Umbilical cord (tissue), 2 donors: ENCODE measurements around the gene AKT2. TPM values are rescaled to one million over a fixed set of nuclear protein-coding genes. Genes with fewer than 3 reads are reported as not detected.

Experiments used
- DNase-seq: peaks from one replicate; pipeline ENCODE4 v3.0.0-alpha.2; 2015; ENCODE audit warnings: low spot score
- total RNA-seq: library from RNA; depleted of rRNA; stranded (reverse); fragments of >200 nt; gene quantifications from one replicate; pipeline ENCODE4 v1.2.3, GENCODE V29; 2014; ENCODE audit warnings: low replicate concordance; ENCODE audit not compliant: insufficient read depth

AKT2 gene
- total RNA-seq, 1 donor from 2014 or later, result 81.6 TPM

DNA sequence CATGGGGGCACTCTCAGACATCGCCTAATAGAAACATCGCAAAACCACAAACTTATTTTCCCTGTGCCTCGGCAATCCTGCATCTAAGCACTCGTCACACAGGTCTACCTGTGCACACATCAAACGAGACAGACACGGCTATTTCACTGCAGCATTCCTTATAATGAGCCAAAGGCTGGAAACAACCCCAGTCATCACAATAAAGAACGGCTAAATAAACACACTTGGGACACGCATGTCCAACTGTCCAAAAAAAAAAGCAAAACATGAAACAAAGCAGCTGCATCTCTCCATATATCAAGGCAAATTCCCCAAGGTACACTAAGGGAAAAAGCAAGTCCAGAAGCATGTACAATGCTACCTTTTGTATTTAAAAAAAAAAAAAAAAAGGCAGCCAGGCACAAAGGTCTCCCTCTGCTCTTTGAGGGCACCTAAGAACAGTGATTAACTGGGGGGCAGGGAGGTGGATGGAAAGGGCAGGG is 31.5 kb downstream of the AKT2 start:
- DNase-seq, result no peak

DNA sequence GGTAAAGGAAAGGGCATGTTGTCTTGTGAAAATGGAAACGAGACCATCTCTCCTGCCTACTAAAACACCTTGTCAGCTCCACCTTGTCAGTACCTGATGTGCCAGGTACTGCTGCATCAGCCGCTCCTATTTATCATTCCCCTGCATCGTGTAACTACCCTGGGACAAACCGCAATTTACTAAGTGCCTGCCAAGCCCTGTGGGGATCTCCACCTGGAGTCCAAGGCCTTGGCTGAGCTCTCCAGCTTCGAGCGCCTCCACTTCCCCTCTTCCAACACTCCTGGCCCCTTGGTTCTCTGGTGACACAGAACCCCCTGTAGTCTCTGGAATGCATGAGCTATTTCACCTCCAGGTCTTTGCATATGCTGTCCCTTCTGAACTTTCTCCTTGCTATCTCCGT is 32.8 kb downstream of the AKT2 start:
- DNase-seq, result no peak

DNA sequence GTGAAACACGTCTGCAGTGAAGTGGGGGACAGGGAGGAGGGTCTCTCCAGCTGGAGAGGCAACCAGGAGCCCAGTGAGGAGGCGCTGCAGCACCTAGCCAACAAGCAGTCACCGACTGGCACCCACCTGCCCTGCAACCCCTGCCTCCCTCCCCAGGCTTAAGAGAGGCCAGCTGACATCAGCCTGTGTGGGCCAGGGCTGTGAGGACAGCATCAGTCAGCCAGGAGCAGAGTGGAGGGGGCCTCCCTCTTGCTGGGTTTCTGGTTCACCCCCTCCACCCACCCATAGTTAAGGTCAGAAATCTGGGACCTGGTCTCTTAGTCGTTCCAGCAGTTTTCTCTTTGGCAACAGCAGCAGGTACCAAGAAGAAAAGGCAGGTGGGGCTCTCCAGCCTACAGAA is 33.2 kb downstream of the AKT2 start:
- DNase-seq, result no peak

DNA sequence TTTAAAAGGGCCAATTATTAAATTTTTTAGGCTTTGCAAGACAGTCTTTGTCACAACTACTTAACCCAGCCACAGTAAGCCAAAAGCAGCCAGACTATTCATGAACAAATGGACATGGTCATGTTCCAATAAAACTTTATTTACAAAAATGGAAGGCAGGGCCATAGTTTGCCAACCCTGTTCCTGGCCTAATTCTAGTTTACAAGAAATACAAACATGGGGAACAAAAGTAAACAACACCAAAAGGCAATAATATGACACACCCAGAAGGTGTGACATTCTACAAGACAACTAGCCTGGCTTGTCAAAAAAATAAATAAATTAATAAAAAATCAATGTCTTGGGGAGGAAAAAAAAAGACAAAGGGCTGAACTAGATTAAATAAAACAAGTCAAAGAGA is 33.9 kb downstream of the AKT2 start:
- DNase-seq, result no peak

GRCh38 chr19:40249781-40250180 is 35.4 kb downstream of the AKT2 start:
- DNase-seq, result no peak

DNA sequence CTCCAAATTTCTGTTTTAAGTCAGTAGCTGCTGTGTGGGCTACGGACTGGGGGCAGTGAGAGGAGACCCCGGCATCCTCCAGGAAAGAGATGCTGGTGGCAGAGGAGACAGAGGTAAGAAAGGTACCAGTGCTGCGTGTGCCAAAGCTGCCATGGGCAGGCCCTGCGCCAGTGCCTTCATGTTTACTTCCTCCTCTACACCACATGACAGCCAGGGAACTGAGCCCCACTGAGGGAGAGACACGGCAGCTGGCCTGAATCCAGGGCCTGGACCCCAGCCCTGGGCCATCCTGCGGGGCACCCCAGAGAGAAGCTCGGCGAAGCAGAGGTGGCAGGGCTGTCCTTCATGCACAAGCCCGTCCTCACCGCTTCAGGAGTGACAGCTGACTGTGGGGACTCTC is 35.9 kb downstream of the AKT2 start:
- DNase-seq, result no peak

DNA sequence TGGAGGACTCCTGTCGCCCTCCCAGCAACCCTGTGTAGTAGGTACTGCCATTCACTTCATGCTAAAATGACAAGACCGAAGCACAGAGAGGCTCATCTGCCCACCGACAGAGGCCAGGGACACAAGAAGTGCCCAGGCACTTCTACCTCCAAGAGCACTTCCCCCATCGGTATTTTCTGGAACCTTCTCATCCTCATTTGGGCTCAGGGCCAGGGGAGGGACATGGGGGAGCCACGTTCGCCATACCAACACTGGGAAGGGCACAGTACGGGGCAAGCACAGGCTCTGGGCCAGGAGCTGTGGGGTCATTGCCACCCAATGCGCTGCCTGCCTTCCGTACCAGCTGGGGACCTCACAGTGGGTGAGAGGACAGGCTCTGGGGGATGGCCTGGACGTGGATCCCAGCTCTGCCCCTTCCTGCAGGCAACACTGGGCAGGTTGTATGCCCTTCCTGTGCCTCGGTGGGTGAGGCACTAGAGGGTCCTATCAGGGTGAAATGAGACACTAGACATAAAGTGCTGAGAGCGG is 37.3 kb downstream of the AKT2 start:
- DNase-seq, result no peak

DNA sequence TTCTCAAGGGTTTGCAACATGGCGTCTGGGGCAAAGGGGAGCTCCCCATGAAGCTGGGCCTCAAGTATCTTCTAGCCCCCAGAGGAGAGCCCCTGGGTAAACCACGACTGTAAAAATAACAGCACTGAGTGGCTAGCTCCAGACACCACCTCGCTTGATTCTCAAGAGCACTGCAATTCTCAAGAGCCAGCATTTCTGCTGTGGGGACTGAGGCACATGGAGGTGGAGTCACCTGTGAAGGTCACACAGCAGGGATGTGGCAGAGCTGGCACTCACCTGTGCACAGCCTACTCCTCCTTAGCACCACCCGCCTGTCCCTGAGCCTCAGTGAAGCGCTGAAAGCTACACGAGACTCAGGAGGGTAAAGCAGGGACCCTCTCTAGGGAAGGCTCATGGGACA is 38.0 kb downstream of the AKT2 start:
- no peak for DNase-seq

DNA sequence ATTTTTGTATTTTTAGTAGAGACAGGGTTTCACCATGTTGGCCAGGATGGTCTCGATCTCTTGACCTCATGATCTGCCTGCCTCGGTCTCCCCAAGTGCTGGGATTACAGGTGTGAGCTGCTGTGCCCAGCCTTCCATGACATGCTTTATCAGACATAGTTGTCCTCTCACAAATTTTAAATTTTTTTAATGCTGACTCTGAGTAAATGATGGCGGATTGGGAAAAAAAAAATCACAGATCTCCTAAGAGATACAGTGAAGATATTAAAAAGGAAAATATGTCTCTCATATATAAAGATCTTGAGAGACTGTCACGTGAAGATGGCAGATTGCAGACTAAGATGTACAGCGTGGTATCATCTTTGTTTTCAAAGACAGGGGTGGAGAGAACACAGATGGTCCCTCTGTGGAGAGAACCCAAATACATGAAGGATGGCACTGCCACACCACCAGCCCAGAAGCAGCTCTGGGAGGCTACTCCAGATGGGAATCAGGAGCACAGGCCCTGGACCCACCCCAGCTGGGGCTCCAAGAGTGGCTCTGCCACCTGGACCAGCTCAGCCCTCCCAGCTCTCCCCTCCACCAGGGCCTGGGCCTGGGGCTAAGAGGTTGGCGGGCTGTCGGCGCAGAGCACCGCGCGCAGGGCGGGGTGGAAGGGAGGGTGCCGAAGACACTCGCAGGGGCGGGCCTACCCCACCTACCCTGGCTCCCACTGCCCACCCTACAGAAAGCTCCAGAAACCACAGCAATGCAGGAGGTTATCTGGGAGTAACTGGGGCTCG is 38.7 kb downstream of the AKT2 start:
- DNase-seq, result no peak

- DNase-seq, result no peak
These were observed 39.5 kb downstream of the AKT2 start for GRCh38 chr19:40245506-40246128.

- DNase-seq, result no peak
These were observed 40.4 kb downstream of the AKT2 start for GRCh38 chr19:40244579-40245317.

DNA sequence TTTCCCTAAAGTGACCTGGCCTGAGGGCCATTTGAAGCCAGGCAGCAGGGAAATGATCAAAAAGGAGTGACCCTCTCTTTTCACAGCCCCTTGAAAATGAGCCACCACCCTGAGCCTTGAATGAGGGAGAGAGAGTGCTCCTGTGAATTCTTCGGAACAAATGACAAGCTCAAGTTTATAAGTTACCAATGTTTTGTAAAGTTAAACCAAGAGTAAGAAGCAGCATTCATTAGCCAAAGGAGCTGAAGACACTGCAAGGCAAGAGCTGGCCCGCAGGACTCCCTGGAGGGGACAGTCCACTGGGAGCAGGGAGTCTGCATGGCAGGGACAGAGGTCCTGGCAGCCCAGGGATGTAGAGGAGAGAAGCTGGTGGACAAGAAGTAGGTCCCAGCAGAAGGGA is 42.0 kb downstream of the AKT2 start:
- no peak for DNase-seq

- DNase-seq, result no peak
These were observed 42.7 kb downstream of the AKT2 start for GRCh38 chr19:40242480-40242879.

DNA sequence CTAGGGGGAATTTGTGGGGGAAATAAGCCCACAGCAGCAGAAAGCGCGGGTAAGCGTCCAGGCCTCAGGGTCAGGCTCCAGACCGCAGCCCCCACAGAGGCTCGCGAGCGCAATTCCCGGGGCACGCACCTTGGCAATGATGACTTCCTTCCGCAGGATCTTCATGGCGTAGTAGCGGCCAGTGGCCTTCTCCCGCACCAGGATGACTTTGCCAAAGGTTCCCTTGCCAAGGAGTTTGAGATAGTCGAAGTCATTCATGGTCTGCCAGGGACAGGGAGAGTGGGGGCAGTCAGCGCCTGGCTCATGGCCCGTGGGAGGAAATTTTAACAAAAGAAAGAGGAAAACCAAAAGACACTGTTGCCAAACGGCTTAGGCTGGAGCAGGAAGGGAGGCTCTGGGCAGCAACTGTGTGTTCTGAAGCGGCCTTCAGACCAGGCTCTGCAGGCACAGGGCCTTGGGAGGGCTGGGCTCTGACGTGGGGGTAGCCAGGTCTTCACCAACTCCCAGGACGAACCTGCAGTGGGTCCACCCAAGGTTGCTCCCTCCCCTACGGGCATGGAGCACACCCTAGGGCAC is 43.2 kb downstream of the AKT2 start:
- DNase-seq, result no peak

DNA sequence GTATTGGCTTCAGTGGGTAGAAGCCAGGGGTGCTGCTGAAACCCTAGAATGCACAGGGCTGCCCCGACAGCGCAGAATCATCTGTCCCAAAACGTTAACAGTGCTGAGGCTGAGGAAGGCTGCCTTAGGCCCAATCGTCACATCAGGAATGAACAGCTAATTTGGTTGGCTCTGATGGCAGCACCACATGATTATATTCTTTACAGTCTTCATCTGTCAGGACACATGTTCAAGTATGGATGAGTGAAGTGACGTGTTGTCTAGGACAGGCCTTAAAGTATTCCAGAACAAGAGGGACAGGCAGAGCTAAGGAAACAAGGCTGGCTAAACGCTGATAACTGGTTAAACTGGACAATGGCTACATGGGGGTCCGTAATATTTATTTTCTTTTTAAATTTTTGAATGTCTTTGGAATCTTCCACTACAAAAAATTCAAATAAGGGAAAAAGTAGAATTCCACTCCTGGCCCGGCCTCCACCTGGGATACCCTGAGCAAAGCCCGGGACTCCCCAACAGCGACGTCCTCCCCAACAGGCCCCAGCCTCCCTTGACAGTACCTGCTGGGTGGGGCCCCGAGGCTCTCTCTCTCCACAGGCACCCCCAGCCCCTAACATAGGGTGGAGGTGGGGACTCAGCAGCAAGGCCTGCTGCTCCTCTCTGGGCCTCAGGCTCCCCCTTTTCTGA is 43.9 kb downstream of the AKT2 start:
- no peak for DNase-seq

GRCh38 chr19:40240332-40240731 is 44.8 kb downstream of the AKT2 start:
- no peak for DNase-seq

GRCh38 chr19:40239415-40240226 is 45.5 kb downstream of the AKT2 start:
- DNase-seq, result no peak

DNA sequence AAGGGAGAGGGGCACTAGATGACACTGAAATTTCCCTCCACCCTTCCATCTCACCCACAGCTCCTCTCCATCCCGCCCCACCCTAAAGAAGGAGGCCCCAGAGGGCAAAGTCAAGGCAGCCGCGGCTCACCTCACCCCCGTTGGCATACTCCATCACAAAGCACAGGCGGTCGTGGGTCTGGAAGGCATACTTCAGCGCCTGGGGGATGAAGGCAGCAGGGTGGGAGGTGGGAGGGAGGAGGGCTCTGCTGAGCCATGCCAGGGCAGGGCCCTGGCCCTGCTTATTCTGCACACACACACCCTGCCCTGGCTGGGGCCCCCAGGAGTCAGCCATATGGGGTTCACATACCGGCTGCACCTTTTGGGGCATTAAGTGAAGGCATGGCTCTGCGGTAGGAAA is 46.4 kb downstream of the AKT2 start:
- no peak for DNase-seq

- no peak for DNase-seq
These were observed 47.4 kb downstream of the AKT2 start for GRCh38 chr19:40237791-40238190.

DNA sequence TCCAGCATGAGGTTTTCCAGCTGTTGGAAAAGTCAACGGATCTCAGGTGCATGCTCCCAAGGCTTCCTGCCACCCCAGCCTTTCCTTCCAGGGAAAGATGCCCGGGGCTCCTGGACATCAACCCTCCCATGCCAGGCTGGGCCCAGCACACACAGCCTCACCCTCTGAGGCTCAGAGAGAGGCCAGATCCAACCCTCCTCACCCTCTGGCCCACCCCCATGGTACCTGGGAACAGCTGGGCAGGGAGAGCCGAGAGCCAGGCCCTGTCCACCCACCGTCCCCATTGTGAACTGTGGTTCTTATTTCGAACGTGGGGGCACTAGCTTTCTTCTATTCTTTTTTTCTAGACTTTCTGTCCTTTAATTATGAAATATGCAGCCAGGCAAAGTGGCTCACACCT is 48.8 kb downstream of the AKT2 start:
- DNase-seq, result no peak

DNA sequence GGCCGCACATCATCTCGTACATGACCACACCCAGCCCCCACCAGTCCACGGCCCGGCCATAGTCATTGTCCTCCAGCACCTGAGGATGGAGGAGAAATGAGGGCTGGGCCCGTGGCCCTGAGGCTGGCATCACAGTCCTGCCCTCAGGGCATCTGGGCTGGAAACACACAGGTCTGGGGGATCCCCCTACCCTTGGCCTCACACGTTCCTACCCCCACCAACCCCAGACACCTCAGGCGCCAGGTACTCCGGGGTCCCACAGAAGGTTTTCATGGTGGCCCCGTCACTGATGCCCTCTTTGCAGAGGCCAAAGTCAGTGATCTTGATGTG is 49.2 kb downstream of the AKT2 start:
- DNase-seq, result no peak
